AG08395 (cell line): ENCODE measurements around the gene NCEH1.

ENCODE experiments used
- DNase-seq: peaks from one replicate; pipeline ENCODE4 v3.0.0; 2012; ENCODE audit warnings: mixed read lengths, low spot score

The NCEH1 gene

GRCh38 chr3:172646439-172647015 lies 64.3 kb downstream of the NCEH1 start:
- no peak for DNase-seq

DNA sequence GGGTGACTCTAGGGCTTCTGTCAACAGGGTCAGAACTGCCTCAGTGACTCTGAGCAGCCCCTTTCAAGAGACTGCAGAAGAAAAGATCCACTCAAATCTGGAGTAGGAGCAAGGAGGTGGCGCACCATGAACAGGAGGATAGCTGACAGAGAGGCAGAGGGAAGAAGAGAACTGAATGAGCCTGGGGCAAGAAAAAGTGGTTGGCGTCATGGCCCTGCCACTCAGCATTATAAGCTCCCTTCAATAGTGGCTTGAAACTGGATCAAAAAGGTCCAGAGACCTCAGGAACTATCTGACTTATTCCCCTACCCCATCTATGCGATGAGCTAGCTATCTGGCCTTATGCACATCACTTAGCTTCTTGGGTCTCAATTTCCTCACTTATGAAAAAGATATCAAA lies 66.6 kb downstream of the NCEH1 start:
- DNase-seq = no peak

DNA sequence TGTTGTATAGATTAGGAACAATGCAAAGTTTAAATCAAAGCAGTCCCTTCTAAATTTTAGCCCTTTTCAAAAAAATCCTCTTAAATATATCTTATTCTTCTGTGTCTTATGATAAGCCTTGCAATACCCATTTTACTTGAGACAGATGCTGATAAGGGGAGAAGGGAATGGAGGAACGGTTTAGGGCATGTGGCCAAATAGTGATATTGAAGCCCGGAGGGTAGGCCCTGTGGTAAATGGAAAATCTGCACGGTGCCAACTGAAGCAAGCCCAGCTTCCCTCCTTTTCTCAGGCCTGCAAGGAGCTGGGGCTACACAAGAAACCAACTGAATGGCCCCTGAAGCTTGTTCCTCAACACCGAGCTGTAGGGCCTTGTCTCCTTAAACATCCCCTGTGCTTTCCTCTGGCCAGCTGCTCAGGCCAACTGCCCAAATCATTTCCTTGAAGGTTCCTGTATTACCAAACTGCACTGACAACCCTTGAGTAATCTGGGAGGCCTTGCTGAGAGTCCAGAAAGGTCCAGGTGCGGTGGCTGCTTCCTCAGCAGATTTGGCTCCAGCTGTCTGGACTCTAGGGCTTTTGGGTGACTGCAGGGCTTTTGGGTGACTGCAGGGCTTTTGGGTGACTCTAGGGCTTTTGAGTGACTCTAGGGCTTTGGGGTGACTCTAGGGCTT lies 67.2 kb downstream of the NCEH1 start:
- no peak for DNase-seq

- no peak for DNase-seq
Measured at GRCh38 chr3:172641291-172641690, 69.6 kb downstream of the NCEH1 start.

DNA sequence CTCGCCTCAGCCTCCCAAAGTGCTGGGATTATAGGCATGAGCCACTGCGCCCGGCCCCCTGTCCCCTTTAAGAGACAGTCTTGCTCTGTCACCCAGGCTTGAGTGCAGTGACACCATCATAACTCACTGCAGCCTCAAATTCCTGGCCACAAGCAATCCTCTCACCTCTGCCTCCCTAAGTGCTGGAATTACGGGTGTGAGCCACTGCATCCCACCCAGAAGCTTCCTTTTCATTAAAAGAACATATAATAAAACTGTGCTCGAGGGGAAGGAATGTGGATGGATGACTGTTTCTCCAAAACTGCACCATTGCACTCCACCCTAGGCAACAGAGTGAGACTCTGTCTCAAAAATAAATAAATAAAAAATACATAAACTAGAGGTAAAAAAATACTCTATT lies 70.1 kb downstream of the NCEH1 start:
- DNase-seq = no peak

DNA sequence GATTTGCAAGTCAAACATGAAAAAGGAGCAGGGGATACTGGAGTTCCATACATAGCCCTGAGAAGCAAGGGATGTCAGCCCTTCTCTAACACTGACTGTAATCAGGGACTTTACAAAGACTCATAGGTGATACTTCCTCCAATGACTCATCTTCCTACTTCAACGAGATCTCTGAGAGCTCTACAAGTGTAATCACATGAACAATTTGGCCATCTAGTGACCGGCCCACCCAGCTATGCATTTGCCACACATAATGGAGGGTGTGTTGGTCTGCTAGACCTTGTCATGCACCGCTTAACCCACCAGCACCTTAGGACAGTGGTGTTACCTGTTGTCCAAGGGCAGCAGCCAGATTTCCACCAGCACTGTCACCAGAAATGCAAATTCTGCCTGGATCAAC lies 75.3 kb downstream of the NCEH1 start:
- no peak for DNase-seq

- DNase-seq = no peak
Measured at GRCh38 chr3:172634948-172635347, 75.9 kb downstream of the NCEH1 start.

- DNase-seq = peak; percentile 22
Measured at GRCh38 chr3:172630316-172630715, 80.6 kb downstream of the NCEH1 start.

DNA sequence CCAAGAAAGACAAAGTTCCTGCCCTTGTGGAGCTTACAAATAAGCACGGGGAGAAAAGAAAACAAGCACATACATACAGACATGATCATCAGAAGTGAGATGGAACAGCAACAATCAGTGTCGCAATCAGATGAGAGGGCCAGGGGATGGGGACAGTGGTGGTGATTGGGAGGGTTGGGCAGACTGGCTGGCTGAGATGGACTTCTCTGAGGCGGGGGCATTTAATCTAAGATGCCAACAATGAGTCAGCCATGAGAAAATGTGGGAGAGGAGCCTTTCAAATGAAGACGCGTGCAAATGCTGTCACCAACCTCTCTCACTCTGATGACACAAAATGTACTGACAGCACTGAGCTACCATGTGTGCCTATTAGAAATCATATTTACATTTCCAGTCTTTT lies 81.4 kb downstream of the NCEH1 start:
- DNase-seq = peak; percentile 55

DNA sequence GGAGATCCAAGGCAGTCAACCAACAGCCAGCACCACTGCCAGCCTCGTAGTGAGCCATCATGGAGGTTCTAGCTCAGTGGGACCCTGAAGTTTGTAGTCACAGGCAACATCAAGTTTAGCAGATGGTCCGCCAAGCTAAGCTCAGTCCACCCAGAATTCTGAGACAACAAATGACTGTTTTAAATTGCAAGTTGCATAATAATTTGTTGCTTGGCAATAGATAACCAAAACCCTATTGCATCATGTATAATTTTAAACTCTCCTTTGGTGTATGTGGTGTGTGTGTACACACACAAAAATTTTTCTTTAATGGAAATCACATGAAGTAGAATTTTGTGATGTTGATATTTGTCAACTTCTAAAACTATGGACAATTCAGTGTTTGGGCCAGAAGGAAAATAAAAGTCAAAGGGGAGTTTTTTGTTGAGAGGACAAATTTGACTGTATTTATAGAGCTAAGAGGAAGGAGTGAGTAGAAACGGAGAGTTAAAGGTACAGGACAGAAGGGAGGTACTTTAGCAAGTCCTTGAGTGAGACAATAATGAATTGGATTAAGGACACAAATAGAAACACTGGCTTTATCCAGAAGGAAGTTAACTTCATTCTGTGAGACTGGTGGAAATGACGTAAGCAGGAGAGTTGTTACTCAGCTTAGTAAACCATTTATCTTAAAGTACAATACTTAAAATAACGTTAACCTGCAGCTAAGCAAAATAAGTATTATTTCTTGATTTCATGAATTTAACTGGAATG lies 83.6 kb downstream of the NCEH1 start:
- DNase-seq = peak; percentile 35

GRCh38 chr3:172626021-172626640 lies 84.7 kb downstream of the NCEH1 start:
- DNase-seq = peak; percentile 39

DNA sequence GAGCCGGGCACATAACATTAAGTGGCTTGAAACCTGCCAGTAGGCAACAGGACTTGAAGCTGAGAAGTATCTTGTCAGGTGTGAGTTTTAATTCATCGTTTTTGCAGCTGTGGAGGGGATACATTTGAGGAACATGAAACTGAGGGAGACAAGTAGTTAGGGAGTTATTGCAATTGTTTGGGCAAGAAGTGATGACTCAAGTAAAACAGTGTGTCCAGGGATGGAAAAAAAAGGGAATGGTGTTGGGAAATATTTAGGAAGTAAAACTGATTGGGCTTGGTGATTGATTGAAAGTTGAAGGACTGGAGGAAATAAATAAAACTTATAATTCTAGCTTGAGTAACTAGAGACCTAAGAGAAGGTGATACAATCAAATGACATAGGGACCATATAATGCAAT lies 85.5 kb downstream of the NCEH1 start:
- DNase-seq = peak; percentile 17

GRCh38 chr3:172624999-172625398 lies 85.9 kb downstream of the NCEH1 start:
- no peak for DNase-seq

DNA sequence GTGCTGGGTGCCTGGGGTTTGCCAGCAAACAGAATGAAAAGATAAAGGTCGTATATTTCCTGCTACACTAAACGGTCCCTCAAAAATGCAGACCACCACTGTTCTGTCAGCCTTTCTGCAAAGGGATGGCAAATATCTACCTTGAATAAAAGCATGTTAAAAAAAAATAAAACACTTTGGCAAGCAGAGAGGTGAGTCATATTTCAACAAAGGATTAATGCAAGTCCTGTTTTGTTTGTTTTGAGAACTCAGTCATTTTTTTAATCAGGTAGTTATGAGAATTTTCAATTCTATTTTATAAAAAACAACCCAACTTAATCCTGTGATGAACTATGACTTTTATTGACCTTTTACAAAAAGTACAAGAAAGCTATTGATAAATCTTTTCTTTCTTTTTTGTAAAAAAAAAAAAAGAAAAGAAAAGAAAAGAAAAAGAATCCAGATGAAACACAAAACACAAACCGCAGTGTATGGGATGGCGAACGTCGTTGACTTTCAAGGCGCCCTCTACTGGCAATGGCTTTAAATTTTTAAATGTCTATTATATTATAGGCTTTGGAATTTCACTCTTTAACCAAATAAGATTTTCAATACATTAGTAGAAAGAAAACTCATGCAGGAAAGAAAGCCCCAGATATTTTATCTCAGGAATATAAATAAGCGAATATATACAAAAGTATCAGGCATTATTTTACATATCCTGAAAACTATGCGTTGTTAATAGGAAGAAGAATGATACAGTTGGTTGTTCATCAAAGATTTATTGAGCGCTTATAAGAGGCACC lies 87.8 kb downstream of the NCEH1 start:
- peak; percentile 12 for DNase-seq

GRCh38 chr3:172622156-172622555 lies 88.7 kb downstream of the NCEH1 start:
- DNase-seq = no peak

- no peak for DNase-seq
Measured at GRCh38 chr3:172617976-172618375, 92.9 kb downstream of the NCEH1 start.

GRCh38 chr3:172617013-172617706 lies 93.7 kb downstream of the NCEH1 start:
- no peak for DNase-seq

- peak; percentile 14 for DNase-seq
Measured at GRCh38 chr3:172616031-172616461, 94.8 kb downstream of the NCEH1 start.

DNA sequence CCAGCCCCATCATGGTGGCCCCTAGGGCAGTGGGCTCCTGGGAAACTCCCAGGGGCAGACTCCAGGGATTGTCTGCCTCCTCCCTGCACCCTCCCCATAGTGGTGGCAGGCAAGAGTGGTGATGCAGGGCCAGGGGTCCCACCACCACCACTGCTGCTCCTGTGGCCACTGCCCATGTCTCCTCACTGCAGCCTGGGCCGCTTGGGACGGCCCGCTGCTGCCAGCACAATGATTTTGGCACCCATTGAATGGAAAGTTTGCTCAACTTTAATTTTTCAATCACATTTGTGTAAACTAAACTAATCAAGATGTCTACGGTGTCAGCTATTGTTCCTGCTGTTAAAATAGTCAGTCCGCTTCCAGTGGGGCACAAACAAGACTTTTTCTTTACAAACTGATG lies 95.6 kb downstream of the NCEH1 start:
- no peak for DNase-seq

- DNase-seq = no peak
Measured at GRCh38 chr3:172614340-172615274, 96.3 kb downstream of the NCEH1 start.
